Brain microvascular endothelial cell (primary cell): ENCODE results near the gene FCGR2B.
"Not testable (repeated sequence)": the region's sequence is repeated elsewhere in the genome, so short reads cannot be mapped to it uniquely, and the experiment has no call there.

Experiments used
- DNase-seq: peaks from one replicate; pipeline ENCODE4 v3.0.0-alpha.2; 2020
- H3K27ac ChIP-seq: fragments of 250-450 bp; sonication (Bioruptor Pico); 2 replicates; pipeline ENCODE4 v1.5.1; 2020; ENCODE audit warnings: mild to moderate bottlenecking, moderate library complexity
- H3K27me3 ChIP-seq: fragments of 250-450 bp; sonication (Bioruptor Pico); replicated peaks from 2 replicates; pipeline ENCODE4 v1.5.1; 2020; ENCODE audit warnings: mild to moderate bottlenecking
- H3K36me3 ChIP-seq: fragments of 250-450 bp; sonication (Bioruptor Pico); replicated peaks from 2 replicates; pipeline ENCODE4 v1.5.1; 2020; ENCODE audit warnings: mild to moderate bottlenecking
- H3K4me3 ChIP-seq: 2 replicates; pipeline ENCODE4 v1.5.1; 2011; ENCODE audit warnings: low read depth, mild to moderate bottlenecking, control low read depth, low read length, moderate library complexity
- in situ Hi-C: cut with HindIII; loops from 2 replicates; pipeline ENCODE4 v1.10.0; 2017; ENCODE audit warnings: low sequenced_read_pairs, low pct_ligation_motif_present
- TF ChIP-seq, protein P1 (sequence below): IDR thresholded peaks from 2 replicates; pipeline ENCODE4 v1.5.1; 2011; ENCODE audit warnings: low read depth, mild to moderate bottlenecking, moderate library complexity, low read length, control low read depth, inconsistent platforms; ENCODE audit errors: missing control alignments

The FCGR2B gene

DNA sequence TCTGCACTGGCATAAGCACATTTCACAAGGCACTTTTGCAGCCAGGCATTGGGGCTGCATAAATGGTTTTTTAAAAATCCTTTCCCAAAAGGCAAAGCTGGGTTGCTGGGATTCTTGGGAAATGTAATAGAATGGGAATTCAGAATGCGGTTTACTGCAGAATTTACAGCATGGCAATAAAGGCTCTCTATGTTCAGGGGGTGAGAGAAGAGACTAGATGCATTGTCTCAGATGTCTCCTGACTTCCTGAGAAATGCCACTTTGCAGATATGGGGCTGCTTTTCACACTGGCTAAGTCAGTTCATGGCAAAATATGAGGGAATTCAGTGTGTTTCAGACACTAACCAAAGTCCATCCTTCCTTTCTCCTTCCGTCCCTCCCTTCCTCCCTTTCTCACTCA lies 13.5 kb downstream of the FCGR2B start:
- Histone ChIP-seq H3K4me3 (no peak overlapping the region), H3K36me3 (no peaks in the 10 kb centered on the region), H3K27me3 (no peaks in the 10 kb centered on the region), H3K27ac (no peak overlapping the region)
- TF ChIP-seq, protein P1, sequence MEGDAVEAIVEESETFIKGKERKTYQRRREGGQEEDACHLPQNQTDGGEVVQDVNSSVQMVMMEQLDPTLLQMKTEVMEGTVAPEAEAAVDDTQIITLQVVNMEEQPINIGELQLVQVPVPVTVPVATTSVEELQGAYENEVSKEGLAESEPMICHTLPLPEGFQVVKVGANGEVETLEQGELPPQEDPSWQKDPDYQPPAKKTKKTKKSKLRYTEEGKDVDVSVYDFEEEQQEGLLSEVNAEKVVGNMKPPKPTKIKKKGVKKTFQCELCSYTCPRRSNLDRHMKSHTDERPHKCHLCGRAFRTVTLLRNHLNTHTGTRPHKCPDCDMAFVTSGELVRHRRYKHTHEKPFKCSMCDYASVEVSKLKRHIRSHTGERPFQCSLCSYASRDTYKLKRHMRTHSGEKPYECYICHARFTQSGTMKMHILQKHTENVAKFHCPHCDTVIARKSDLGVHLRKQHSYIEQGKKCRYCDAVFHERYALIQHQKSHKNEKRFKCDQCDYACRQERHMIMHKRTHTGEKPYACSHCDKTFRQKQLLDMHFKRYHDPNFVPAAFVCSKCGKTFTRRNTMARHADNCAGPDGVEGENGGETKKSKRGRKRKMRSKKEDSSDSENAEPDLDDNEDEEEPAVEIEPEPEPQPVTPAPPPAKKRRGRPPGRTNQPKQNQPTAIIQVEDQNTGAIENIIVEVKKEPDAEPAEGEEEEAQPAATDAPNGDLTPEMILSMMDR = no peak
- DNase-seq = no peak
- in situ Hi-C loops = no loop called here

DNA sequence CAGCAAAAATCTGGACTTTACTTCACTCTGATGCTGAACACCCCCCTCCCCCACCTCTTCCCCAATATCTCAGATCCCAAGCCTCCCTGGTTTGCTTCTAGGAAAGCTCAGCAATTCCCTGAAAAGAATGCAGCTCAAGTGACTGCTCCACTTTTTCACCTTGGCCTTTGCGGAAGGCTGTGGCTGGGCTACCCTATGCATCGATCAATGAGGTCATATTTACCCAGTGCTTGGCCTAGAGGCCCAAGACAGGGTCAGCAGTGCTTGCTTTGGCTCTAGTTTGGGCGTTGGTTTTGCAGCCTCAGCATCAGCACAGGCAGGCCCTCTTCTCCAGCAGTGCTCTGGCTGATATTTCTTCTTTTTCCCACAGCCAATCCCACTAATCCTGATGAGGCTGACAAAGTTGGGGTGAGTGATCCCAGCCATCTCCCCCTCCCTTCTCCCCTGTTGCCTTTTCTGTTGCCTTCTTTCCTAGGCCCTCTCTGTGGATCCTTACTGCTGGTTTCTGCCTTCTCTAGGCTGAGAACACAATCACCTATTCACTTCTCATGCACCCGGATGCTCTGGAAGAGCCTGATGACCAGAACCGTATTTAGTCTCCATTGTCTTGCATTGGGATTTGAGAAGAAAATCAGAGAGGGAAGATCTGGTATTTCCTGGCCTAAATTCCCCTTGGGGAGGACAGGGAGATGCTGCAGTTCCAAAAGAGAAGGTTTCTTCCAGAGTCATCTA lies 14.2 kb downstream of the FCGR2B start:
- no peak for DNase-seq
- no peaks in the 10 kb centered on the region for H3K27me3 ChIP-seq
- no peak overlapping the region for H3K27ac ChIP-seq
- TF ChIP-seq, protein P1 = no peak
- in situ Hi-C loops = no loop called here
- H3K4me3 ChIP-seq = no peak overlapping the region
- H3K36me3 ChIP-seq = no peaks in the 10 kb centered on the region

GRCh38 chr1:161678500-161678899 lies 15.6 kb downstream of the FCGR2B start:
- in situ Hi-C loops = no loop called here
- no peak overlapping the region for H3K27ac ChIP-seq
- no peak for DNase-seq
- TF ChIP-seq, protein P1 = no peak
- H3K4me3 ChIP-seq = no peak overlapping the region
- H3K27me3 ChIP-seq = no peaks in the 10 kb centered on the region
- H3K36me3 ChIP-seq = no peaks in the 10 kb centered on the region

DNA sequence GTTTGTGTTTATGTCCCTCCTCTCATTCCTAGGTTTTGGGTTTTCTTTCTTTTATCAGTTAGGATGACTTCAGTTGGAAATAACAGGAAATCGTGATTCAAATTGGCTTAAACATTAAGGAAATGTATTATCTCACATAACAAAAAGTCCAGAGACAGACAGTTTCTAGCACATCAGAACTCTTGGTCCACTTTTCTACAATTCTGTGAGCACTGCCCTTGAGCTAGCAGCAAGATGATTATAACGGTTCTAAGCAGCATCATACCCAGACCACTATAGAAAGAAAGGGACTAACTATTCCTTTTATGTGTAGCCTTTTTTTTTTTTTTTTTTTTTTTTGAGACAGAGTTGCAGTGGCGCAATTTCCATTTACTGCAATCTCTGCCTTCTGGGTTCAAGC lies 18.9 kb downstream of the FCGR2B start:
- no peaks in the 10 kb centered on the region for H3K36me3 ChIP-seq
- DNase-seq = no peak
- H3K27me3 ChIP-seq = no peaks in the 10 kb centered on the region
- TF ChIP-seq, protein P1 = no peak
- no peak overlapping the region for H3K4me3 ChIP-seq
- H3K27ac ChIP-seq = no peak overlapping the region
- in situ Hi-C loops = no loop called here

DNA sequence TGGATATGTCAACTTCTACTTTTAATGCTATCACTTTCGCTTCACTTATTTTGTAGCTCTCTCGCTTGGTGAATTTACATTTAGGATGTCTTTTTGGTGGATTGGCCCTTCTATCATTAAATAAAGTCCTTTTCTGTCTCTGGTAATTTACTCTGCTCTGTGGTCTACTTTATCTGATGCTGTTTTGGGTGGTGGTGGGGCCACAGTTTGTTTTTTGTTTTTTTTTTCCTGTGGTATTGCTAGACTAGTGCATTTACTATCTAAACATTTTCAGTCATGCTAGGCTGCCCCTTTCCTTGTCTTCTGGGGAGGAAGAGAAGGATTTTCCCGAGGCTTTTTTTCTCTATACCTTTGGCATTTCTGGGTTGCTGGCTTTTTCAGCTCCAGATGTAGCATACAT lies 26.0 kb downstream of the FCGR2B start:
- Histone ChIP-seq H3K27ac (no peak overlapping the region), H3K27me3 (no peaks in the 10 kb centered on the region), H3K4me3 (no peak overlapping the region), H3K36me3 (no peaks in the 10 kb centered on the region)
- no peak for DNase-seq
- TF ChIP-seq, protein P1 = no peak
- in situ Hi-C loops = no loop called here

DNA sequence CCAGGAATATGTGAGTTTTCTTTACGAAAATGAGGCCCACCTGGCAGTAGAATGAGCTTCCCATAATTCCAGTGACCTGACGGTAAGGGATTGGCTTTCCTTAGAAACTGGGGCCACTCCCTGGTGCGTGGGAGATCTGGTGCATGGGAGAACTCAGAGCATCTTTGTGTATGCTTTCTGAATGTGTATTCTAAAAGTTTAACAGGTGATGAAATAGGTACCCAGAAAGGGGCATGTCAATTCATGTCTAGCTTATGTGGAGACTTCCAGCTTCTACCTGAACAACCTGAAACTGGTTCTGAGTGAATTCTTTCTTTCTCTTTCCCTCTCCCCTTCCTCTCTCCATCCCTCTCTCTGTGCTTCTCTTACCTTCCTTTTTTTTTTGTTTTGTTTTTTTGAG lies 28.9 kb downstream of the FCGR2B start:
- TF ChIP-seq, protein P1 = no peak

DNA sequence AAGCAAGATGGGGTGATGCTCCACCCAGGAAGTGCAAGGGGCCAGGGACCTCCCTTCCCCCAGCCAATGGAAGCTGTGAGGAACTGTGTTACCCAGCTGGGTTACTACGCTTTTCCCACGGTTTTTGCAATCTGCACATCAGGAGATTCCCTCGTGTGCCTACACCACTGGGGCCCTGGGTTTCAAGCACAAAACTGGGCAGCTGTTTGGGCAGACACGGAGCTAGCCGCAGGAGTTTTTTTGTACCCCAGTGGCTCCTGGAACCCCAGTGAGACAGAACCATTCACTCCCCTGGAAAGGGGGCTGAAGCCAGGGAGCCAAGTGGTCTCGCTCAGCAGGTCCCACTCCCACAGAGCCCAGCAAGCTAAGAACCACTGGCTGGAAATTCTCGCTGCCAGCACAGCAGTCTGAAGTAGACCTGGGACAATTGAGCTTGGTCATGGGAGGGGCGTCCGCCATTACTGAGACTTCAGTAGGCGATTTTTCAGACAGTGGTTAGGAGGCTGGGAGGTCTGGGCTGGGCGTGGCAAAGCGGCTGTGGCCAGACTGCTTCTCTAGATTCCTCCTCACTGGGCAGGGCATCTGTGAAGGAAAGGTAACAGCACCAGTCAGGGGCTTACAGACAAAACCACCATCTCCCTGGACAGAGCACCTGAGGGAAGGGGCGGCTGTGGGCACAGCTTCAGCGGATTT lies 30.2 kb downstream of the FCGR2B start:
- DNase-seq, in situ Hi-C loops, H3K36me3 ChIP-seq, H3K4me3 ChIP-seq, H3K27me3 ChIP-seq, H3K27ac ChIP-seq: not testable (repeated sequence)

More for the DNA sequence above, 28.9 kb downstream of the FCGR2B start:
- Histone ChIP-seq H3K4me3 (no peak overlapping the region), H3K27me3 (no peaks in the 10 kb centered on the region), H3K27ac (no peak overlapping the region), H3K36me3 (no peaks in the 10 kb centered on the region)
- no peak for DNase-seq
- in situ Hi-C loops = no loop called here

DNA sequence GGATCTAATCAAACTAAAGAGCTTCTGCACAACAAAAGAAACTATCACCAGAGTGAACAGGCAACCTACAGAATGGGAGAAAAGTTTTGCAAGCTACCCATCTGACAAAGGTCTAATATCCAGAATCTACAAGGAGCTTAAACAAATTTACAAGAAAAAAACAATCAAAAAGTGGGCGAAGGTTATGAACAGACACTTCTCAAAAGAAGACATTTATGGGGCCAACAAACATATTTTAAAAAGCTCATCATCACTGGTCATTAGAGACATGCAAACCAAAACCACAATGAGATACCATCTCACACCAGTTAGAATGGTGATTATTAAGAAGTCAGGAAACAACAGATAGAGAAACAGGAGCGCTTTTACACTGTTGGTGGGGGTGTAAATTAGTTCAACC lies 35.4 kb downstream of the FCGR2B start:
- in situ Hi-C loops, H3K4me3 ChIP-seq, DNase-seq, H3K27me3 ChIP-seq, H3K27ac ChIP-seq, H3K36me3 ChIP-seq: not testable (repeated sequence)
